HG02970 (cell line): ENCODE measurements around the gene CNOT2.
"Not testable (repeated sequence)": the region's sequence is repeated elsewhere in the genome, so short reads cannot be mapped to it uniquely, and the experiment has no call there.

Source experiments
- ATAC-seq: cut with Tn5 transposase; IDR thresholded peaks from one replicate; pipeline ENCODE4 v1.9.1; 2021; ENCODE audit warnings: mild to moderate bottlenecking, moderate library complexity, moderate number of reproducible peaks; ENCODE audit not compliant: unreplicated experiment, low FRiP score

The CNOT2 gene

DNA sequence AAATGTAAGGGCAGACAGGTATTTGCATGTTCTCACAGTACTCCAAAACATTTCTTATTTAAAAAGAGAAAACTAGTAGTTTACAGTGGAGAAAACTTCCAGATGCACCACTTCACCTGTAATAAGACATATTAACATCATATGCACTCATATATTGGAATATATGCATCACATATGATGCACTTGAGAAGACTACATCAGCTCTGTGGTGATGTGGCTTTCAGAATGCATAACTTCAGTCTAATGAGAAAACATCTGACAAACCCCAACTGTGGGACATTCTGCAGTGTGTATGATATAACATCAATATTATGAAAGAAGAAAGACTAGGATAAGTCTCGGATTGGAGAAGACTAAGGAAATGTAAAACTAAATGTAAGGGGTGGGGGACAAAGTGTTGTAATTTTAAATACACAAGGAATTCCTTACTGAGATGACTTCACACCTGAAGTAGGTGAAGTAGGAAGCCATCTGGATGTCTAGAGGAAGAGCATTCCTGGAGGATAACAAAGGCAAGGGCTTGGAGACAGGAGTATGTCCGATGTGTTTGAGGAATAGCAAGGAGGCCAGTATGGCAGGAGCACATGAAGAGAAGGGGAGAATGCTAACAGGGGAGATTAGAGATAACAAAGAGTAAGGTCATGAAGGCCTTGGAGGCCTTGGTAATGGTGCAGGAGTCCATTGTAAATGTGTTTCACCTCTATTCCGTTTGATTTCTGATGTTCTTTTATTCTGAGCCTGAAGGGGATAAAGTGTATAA, 49.0 kb downstream of the CNOT2 start:
- ATAC-seq = no peak

DNA sequence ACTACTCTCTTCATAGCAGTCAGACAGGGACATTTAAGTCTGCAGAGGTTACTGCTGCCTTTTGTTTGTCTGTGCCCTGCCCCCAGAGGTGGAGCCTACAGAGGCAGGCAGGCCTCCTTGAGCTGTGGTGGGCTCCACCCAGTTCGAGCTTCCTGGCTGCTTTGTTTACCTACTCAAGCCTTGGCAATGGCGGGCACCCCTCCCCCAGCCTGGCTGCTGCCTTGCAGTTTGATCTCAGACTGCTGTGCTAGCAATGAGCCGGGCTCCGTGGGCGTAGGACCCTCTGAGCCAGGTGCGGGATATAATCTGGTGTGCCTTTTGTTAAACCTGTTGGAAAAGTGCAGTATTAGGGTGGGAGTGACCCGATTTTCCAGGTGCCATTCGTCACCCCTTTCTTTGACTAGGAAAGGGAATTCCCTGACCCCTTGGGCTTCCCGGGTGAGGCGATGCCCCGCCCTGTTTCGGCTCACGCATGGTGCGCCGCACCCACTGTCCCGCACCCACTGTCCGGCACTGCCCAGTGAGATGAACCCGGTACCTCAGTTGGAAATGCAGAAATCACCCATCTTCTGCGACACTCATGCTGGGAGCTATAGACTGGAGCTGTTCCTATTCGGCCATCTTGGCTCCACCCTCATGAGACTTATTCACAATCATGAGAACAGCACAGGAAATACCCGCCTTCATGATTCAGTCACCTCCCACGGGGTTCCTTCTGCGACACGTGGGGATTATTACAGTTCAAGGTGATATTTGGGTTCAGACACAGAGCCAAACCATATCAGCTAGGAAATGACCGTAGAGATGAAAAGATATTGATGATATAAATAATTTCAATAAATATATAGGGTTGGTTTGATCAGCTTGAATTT, 61.7 kb downstream of the CNOT2 start:
- ATAC-seq = not testable (repeated sequence)

DNA sequence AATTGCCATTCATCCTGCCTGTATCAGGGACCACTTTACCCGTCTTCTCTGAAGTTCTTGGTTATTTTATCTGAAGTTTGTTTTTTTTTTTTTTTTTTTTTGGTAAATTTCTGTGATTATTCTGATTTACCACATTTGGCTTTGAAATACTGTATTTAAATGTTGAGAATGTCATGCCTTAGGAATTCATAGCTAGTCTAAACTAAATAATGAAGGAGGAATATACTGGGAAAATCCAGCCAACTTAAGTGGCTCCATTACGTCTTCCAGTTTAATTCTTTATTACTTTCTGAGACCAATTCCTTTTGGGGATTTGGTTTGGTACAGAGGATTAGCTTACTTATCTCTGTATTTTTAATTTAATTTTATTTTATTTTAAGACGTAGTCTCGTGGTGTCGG, 62.6 kb downstream of the CNOT2 start:
- no peak for ATAC-seq

DNA sequence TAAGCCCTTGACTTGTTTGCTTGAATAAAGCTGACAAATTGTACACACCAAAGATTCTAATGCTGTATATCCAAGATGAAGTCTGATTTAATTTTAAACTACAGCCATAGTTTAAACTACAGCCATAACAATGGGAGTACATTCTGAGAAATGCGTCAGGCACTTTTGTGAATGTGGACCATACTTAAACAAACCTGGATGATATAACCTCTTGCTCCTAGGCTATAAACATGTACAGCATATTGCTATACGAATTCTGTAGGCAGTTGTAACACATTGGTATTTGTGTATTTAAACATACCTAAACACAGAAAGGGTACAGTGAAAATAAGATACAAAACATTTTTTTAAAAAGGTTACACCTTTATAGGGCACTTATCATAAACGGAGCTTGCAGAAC, 63.4 kb downstream of the CNOT2 start:
- ATAC-seq = no peak

DNA sequence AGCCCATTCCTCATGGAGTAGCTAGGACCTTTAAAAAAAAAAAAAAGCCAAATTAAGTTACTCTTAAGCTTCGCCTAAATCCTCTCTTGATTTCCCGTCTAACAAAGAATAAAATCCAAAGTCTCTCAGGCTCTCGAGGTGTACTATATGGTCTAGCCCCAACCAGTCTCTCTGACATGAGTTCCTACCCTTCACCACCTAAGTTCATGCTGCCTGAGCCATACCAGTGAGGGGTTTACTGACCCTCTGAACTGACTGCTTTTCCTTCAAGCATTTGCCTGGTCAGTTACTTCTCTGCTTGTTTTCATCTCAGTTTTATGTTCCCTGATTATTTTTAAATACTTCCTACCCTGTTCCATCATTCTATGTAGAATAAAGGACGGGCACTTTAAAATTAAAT, 64.6 kb downstream of the CNOT2 start:
- no peak for ATAC-seq

DNA sequence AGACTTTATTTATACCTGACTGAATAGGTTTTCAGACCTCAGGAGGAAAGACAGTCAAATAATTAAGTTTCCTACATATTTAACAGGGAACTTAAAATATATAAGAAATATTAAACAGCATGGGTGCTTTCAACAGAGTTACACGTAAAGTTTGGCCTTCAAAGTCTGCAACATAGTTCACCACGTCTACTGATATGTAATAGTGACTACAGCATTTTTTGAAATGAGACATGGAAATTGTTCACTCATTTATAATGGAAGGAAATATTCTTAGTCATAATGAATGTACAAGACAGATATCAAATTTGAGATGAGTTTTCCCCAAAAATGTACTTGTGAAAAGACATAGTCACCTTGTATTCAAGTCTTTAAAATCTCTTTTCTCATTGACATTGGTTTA, 66.1 kb downstream of the CNOT2 start:
- no peak for ATAC-seq

DNA sequence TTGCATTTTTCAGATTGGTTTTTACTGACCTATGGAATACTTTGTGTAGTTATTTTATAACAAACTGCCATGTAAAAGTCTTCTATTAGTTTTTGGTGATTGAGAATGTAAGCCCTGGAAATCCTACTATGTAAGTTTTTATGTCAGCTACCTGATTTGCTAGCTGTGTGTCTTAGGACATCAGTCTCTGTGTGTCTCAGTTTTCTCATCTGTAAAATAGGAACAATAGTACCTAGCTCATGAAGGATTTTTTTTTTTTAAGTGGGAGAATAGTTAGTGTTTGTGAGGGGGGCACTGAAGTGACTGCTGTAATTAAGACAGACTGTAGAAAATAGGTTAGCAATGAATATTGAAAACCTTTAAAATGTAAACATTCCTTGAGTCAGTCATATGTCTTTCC, 70.9 kb downstream of the CNOT2 start:
- ATAC-seq = no peak

DNA sequence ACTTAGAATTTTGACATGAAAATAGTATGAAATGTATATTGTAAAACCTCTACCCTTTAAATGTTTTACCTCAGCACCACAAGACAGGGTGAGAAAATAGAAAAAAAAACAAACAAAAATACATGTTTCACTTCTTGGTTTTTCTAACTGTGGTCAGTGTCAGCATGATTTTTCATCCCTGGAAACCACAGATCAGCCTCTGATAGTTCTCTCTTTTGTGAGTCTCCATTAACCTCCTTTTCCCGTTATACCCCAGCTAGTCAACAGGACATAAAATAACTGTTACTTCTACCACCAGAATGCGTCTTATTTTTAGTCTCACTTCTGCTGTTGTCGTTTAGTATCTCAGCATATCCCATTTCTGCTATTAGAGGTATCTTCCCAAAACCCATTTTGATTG, 74.5 kb downstream of the CNOT2 start:
- peak; percentile 66 for ATAC-seq

DNA sequence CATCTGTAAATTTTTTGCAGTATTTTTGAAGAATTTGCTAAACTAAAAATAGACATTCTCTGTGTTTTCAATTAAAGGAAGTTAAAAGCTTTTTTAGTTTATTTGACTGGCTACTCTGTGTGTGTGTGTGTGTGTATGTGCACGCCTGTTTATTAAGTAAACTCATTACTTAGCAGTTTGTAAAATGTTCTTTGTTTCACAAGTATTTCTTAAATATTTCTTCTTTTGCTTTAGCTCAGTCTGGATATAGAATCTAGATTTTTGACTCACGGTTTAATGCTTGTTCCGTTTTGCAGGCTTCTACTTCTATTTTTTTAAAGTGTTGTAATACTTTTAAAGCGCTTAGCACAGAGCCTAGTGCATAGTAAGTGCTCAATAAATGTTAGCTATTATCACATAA, 76.4 kb downstream of the CNOT2 start:
- no peak for ATAC-seq

DNA sequence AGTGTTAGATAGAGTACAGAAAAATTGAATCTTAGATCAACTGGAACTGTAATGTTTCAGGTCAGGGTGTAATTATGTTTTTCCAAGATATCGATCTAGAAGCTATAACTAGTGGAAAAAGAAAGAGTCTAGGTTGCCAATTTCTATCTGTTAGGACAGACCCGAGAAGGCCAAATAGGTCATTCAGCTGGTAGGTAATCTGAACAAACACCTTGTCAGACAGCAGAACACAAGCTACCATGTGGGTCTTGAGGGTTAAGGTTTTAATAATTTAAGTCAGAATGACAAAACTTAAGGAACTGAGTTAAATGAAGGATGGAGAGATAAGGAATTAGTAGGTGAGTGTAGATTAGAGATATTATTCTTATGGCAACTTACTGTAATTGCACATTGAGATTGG, 78.0 kb downstream of the CNOT2 start:
- ATAC-seq = no peak

DNA sequence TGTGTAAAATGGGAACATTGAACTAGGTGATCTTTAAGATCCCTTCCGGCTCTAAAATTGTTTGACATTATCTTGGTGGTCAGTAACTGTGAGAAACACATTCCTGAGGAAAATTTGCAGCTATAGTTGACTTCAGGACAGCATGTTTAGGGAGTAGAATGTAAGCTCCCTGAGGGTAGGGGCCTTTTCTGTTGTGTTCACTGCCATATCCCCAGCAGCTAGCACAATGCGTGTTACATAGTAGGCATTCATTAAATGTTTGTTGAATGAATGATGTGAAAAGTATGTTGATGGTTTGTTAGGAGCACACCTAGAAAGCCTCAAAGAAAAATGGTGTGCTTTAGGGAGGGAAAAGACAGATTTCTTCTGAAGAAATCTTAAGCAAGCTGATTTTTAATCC, 84.3 kb downstream of the CNOT2 start:
- ATAC-seq = no peak

DNA sequence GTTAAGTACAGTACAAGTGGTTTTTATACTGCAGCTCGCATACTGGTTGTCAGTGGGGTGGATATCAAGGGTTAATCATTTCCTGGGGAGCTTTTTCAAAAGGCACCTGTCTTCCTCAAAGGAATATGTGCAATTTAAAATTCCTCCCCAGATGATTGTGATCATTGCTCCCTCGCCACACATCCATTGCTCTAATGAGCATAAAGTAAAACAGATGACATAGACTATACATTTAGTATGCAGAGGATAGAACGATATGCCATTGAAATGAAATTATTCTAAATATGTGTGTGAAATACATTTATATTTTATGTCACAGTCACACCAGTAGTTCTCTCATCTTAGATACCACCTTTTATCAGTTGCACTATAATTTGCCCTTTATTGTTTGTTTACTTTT, 86.5 kb downstream of the CNOT2 start:
- ATAC-seq = no peak

DNA sequence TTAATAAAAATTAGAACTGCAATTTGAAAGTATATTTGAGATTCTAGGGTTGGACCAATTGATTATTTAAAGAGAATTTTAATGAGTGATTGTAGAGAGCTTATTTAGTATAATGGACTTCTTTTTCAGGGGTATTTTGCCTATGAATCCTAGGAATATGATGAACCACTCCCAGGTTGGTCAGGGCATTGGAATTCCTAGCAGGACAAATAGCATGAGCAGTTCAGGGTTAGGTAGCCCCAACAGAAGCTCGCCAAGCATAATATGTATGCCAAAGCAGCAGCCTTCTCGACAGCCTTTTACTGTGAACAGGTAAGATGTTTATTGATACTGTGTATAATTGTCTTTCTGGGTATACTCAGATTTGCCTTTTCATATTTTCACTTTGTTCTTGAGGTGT, 86.9 kb downstream of the CNOT2 start:
- ATAC-seq = no peak

DNA sequence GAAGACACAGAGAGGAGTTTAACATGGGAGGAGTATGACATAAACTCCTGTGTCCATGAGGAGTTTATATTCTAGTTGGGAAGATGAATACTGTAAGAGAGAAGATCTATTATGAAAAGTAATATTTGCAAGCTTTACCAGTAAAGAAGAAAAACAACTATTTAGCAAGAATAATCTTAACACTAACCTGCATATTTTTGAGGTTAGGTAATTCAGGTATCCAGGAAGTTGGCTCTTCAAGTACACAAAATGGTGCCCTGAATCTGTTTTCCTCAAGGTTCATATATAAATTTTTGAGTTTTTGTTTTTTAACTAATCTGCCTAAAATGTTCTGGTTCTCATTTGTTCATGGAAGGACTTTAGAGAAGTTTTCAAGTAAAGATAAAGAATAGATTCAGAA, 89.0 kb downstream of the CNOT2 start:
- ATAC-seq = no peak

DNA sequence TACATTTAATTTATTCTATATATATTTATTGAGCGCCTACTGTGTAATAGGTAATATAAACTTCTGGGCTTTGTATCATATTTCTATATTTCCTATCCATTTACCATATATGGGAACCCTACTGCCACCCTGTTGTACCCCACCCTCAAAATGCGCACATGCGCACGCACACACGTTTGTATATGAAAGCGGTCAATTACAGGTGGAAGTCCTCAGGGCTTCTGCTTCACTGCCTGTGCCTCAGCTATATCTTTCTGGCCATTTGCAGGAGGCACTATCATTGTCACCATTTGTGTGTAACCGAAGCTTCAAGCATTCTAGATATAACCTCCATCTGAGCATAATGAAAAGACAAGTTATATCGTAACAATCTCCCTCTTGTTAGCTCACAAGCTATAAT, 91.5 kb downstream of the CNOT2 start:
- ATAC-seq = no peak

DNA sequence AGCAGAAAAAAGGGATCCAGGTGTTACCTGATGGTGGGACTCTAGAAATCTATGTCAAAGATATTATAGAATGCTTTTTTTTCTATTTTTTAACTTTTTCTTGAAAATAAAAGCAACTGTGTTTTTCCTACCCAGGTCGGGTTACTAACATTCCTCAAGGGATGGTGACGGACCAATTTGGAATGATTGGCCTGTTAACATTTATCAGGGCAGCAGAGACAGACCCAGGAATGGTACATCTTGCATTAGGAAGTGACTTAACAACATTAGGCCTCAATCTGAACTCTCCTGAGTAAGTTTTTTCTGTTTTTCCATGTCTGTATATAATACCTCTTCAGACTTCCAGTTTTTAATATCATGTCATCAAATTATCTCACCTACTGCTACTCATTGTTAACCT, 95.3 kb downstream of the CNOT2 start:
- ATAC-seq = no peak

DNA sequence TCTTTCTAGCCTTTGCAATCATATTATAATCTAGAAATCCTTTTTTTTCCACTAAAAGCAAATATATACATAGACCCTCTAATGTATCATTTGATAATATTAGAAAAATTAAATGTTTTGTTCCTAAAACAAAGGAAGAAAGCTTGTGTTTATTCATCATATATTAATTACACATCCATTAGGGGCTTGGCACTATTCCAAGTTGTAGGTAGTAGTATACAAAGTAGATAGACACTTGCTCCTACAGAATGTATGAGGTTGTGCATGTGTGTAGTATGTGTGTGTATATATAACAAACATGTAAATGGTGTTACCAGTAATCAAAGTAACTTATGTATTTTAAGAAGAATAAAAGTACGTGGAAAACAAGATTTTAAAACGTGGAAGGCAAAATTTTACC, 107.8 kb downstream of the CNOT2 start:
- ATAC-seq = no peak

DNA sequence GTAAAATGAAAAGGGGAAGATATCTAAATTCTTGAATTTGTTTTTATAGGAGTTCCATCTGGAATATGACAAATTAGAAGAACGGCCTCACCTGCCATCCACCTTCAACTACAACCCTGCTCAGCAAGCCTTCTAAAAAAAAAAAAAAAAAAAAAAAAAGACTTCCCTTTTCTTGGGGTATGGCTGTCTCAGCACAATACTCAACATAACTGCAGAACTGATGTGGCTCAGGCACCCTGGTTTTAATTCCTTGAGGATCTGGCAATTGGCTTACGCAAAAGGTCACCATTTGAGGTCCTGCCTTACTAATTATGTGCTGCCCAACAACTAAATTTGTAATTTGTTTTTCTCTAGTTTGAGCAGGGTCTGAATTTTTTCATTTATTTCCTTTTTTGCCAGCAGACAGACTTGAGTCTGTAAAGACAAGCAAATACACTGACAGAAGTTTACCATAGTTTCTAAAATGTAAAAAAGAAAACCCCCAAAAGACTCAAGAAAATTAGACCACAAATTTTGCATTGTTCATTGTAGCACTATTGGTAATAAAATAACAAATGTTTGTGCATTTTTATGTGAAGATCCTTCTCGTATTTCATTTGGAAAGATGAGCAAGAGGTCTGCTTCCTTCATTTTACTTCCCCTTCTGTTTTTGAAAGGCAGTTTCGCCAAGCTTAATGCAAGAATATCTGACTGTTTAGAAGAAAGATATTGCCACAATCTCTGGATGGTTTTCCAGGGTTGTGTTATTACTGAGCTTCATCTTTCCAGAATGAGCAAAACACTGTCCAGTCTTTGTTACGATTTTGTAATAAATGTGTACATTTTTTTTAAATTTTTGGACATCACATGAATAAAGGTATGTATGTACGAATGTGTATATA, 110.8 kb downstream of the CNOT2 start:
- ATAC-seq = no peak

DNA sequence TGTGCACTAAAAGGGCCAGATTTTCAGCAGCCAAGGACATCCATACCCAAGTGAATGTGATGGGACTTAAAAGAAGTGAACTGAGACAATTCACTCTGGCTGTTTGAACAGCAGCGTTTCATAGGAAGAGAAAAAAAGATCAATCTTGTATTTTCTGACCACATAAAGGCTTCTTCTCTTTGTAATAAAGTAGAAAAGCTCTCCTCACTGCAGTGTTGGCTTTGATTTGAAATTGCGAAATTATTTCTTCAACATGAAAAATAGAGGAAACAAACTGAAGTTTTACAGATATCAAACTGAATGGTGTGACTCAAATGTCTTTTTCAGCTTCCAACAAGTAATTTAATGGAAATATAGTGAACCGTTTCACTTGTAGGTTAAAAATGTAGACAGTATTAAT, 111.6 kb downstream of the CNOT2 start:
- no peak for ATAC-seq

DNA sequence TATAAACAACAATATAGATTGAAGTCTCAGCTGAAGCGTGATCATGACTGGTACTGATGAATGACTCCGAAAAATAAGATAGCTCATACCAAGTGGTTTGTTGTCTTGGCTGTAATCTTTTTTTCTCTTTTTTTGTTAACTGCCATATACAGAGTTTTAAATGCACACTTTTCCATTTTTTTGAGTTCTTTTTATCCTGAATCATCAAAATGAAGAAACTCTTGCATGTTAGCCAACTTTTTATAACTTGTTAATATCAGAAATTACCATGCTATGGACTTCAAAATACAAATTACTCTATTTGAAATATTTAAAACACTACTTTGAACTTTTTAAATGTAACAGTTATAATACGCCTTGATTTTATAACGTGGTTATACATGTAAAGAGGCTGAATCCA, 112.7 kb downstream of the CNOT2 start:
- no peak for ATAC-seq
